Mammary epithelial cell (primary cell): Measurements from ENCODE around the gene ACYP2.

Experiments
- EZH2 ChIP-seq: IDR thresholded peaks from 2 replicates; pipeline ENCODE4 v1.6.1; 2012; ENCODE audit warnings: low read length, inconsistent platforms, borderline replicate concordance
- TF ChIP-seq, protein P1 (sequence below), 2 donors: IDR thresholded peaks in 1 of 2; conservative IDR thresholded peaks in 1 of 2; 2 replicates each; pipeline ENCODE4 v1.5.1; 2011 to 2012; ENCODE audit warnings: inconsistent platforms in 2 of 2, low read length in 2 of 2, mild to moderate bottlenecking in 2 of 2, control low read depth in 1 of 2, low read depth in 1 of 2; ENCODE audit not compliant: insufficient read depth in 1 of 2; ENCODE audit errors: extremely low read depth in 1 of 2

DNA sequence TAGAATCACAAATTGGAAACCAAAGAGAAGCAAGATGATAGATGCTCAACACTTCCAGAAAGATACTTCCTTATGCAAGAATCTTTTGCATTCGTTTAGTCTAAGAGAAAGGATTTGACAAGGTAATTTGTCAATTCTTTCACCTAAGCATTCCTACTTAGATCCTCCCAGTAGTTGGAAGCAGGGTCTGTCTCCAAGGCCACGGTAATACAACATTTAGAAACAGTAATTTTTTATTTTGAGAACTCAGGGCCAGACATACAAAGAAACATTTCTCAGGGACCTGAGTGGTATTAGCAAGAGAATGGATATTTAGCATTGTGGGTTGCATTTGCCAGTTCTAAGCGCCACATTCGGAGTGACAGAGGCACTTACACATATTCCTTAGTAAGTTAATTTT is 68.6 kb downstream of the ACYP2 start:
- TF ChIP-seq, protein P1, sequence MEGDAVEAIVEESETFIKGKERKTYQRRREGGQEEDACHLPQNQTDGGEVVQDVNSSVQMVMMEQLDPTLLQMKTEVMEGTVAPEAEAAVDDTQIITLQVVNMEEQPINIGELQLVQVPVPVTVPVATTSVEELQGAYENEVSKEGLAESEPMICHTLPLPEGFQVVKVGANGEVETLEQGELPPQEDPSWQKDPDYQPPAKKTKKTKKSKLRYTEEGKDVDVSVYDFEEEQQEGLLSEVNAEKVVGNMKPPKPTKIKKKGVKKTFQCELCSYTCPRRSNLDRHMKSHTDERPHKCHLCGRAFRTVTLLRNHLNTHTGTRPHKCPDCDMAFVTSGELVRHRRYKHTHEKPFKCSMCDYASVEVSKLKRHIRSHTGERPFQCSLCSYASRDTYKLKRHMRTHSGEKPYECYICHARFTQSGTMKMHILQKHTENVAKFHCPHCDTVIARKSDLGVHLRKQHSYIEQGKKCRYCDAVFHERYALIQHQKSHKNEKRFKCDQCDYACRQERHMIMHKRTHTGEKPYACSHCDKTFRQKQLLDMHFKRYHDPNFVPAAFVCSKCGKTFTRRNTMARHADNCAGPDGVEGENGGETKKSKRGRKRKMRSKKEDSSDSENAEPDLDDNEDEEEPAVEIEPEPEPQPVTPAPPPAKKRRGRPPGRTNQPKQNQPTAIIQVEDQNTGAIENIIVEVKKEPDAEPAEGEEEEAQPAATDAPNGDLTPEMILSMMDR (conservative IDR thresholded peaks at IDR 0.05 in 1 of 2, IDR thresholded peaks at IDR 0.05 in 1 of 2; ENCODE audit: extremely low read depth in 1 of 2, insufficient read depth in 1 of 2, low read depth in 1 of 2, low read length in 2 of 2) = no peak
- no peak for TF ChIP-seq EZH2
